HTR-8/SVneo (cell line): ENCODE measurements around the gene SLC39A10.

Source experiments
- DNase-seq: peaks from one replicate; pipeline ENCODE4 v3.0.0; 2011; ENCODE audit warnings: low spot score, mixed read lengths; ENCODE audit not compliant: insufficient read length
- FAIRE-seq: peaks from 2 replicates; lab custom pipeline; 2011; peaks lifted over from hg19 to GRCh38; lab: Jason Lieb, UNC

The SLC39A10 gene

GRCh38 chr2:195656859-195657633, at the start of gene SLC39A10:
TSS of gene SLC39A10 (plus strand) at chr2:195657226. CDS start at chr2:195680043, 22,817 bp downstream.
- DNase-seq (peak; percentile 81), FAIRE-seq (peak; percentile 99)

- no peak for DNase-seq
- no peak for FAIRE-seq
Measured at GRCh38 chr2:195608768-195609454, 48.1 kb upstream of the SLC39A10 start.

- no peak for FAIRE-seq
- no peak for DNase-seq
Measured at GRCh38 chr2:195610717-195611116, 46.3 kb upstream of the SLC39A10 start.

- FAIRE-seq (no peak), DNase-seq (peak; percentile 66)
Measured at GRCh38 chr2:195612611-195613495, 44.2 kb upstream of the SLC39A10 start.

- DNase-seq, result peak; percentile 75
- FAIRE-seq, result peak; percentile 89
Measured at GRCh38 chr2:195613922-195614321, 43.1 kb upstream of the SLC39A10 start.

- FAIRE-seq, result no peak
- DNase-seq, result no peak
Measured at GRCh38 chr2:195619590-195619989, 37.4 kb upstream of the SLC39A10 start.

- DNase-seq, result no peak
- no peak for FAIRE-seq
Measured at GRCh38 chr2:195620501-195620900, 36.5 kb upstream of the SLC39A10 start.

- no peak for FAIRE-seq
- no peak for DNase-seq
Measured at GRCh38 chr2:195622966-195623365, 34.1 kb upstream of the SLC39A10 start.

- FAIRE-seq, result no peak
- DNase-seq, result no peak
Measured at GRCh38 chr2:195626507-195626906, 30.5 kb upstream of the SLC39A10 start.

GRCh38 chr2:195628666-195629065, 28.4 kb upstream of the SLC39A10 start:
- FAIRE-seq (no peak), DNase-seq (no peak)

- FAIRE-seq, result no peak
- no peak for DNase-seq
Measured at GRCh38 chr2:195632856-195633572, 24.0 kb upstream of the SLC39A10 start.

- DNase-seq (no peak), FAIRE-seq (no peak)
Measured at GRCh38 chr2:195633573-195633870, 23.5 kb upstream of the SLC39A10 start.

GRCh38 chr2:195633974-195634373, 23.1 kb upstream of the SLC39A10 start:
- DNase-seq, result no peak
- FAIRE-seq, result no peak

GRCh38 chr2:195636890-195637289, 20.1 kb upstream of the SLC39A10 start:
- no peak for DNase-seq
- no peak for FAIRE-seq

- no peak for FAIRE-seq
- no peak for DNase-seq
Measured at GRCh38 chr2:195638750-195639149, 18.3 kb upstream of the SLC39A10 start.

- no peak for FAIRE-seq
- DNase-seq, result no peak
Measured at GRCh38 chr2:195639238-195639858, 17.7 kb upstream of the SLC39A10 start.

- no peak for DNase-seq
- FAIRE-seq, result no peak
Measured at GRCh38 chr2:195639959-195640358, 17.1 kb upstream of the SLC39A10 start.

GRCh38 chr2:195642027-195642678, 14.9 kb upstream of the SLC39A10 start:
- FAIRE-seq (no peak), DNase-seq (no peak)

GRCh38 chr2:195642679-195643068, 14.4 kb upstream of the SLC39A10 start:
- DNase-seq (no peak), FAIRE-seq (no peak)
